Hematopoietic multipotent progenitor cell treated with erythropoietin and hydrocortisone succinate and interleukin-3 and kit ligand, for 15 days (in vitro differentiated cells): ENCODE data around the gene SKA2.
"Not testable (repeated sequence)": the region's sequence is repeated elsewhere in the genome, so short reads cannot be mapped to it uniquely, and the experiment has no call there.

Experiments used
- DNase-seq: peaks from one replicate; pipeline ENCODE4 v3.0.0-alpha.2; 2015; ENCODE audit warnings: low spot score

SKA2 gene

GRCh38 chr17:59097876-59098275 is 57.1 kb downstream of the SKA2 start:
- DNase-seq: no peak

- no peak for DNase-seq
Observed at GRCh38 chr17:59094861-59095530, 60.0 kb downstream of the SKA2 start.

GRCh38 chr17:59093702-59094231 is 61.2 kb downstream of the SKA2 start:
- DNase-seq: no peak

GRCh38 chr17:59093145-59093701 is 61.8 kb downstream of the SKA2 start:
- no peak for DNase-seq

- DNase-seq: not testable (repeated sequence)
Observed at GRCh38 chr17:59090593-59090992, 64.4 kb downstream of the SKA2 start.

- DNase-seq: no peak
Observed at GRCh38 chr17:59084154-59084553, 70.8 kb downstream of the SKA2 start.

GRCh38 chr17:59074494-59074893 is 80.5 kb downstream of the SKA2 start:
- no peak for DNase-seq

- DNase-seq: no peak
Observed at GRCh38 chr17:59073972-59074371, 81.0 kb downstream of the SKA2 start.

GRCh38 chr17:59069856-59070255 is 85.1 kb downstream of the SKA2 start:
- no peak for DNase-seq

- DNase-seq: no peak
Observed at GRCh38 chr17:59067756-59068155, 87.2 kb downstream of the SKA2 start.

- DNase-seq: no peak
Observed at GRCh38 chr17:59067340-59067739, 87.6 kb downstream of the SKA2 start.

GRCh38 chr17:59062509-59062908 is 92.5 kb downstream of the SKA2 start:
- DNase-seq: no peak
